ENCODE data around the gene INSC. TPM values are rescaled to one million over a fixed set of nuclear protein-coding genes. Genes with fewer than 3 reads are reported as not detected.

INSC gene
- total and polyA plus RNA-seq, 5 experiments from 2014 or later, result 0.16 to 0.60 TPM; not detected in 3

DNA sequence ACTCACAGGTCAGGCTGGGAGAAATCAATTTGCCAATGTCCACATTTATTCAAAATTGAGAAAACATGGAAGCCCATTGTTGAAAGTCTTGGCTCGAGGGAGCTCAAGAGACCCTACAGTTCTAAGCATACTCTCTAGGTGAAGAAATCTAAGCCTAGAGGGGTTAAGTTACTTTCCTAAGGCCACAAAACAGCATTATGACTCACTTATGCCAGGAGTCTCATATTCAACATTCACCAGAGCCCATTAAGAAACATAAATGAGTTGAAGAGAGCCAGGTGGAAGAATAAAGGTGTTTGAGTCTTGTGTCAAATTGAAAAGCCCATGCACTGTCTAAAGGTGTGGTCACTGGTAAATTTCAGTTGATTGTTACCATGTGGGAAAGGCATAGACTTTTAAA lies 108.1 kb downstream of the INSC start:
- POLR2A ChIA-PET, result no interaction called here

DNA sequence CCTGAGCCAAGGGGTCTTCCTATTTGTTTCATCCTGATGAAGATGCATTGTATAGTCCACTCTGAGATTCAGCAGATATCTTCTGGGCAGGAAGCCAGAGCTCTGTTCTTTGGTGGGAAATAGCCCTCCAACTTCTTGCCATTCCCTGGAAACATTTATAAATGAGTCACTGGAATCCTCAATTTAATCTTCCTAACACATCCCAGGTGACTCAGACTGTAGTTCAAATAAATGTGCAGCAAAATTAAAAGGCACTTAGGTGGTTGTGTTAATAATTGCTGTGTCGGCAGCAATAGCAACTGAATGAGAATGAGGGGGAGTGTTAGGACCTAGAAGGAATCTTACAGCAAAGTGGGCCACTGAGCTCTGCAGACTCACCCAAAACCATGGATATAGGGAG lies 108.6 kb downstream of the INSC start:
- POLR2A ChIA-PET, result no interaction called here
- ATAC-seq, result no peak
- H3K27me3 Mint-ChIP-seq, result peaks cover 0 to 4% (median 0%) of the 10 kb centered on the region in 5 donors
- no peaks in the 10 kb centered on the region for H3K4me1 Mint-ChIP-seq
- H3K9me3 Mint-ChIP-seq, result no peaks in the 10 kb centered on the region
- no peak for DNase-seq
- no peak overlapping the region for H3K4me3 Mint-ChIP-seq
- H3K27ac Mint-ChIP-seq, result no peak overlapping the region
- no peaks in the 10 kb centered on the region for H3K36me3 Mint-ChIP-seq

More for the DNA sequence above, 108.1 kb downstream of the INSC start:
- H3K27ac Mint-ChIP-seq, result no peak overlapping the region
- no peaks in the 10 kb centered on the region for H3K4me1 Mint-ChIP-seq
- no peak overlapping the region for H3K4me3 Mint-ChIP-seq
- H3K36me3 Mint-ChIP-seq, result no peaks in the 10 kb centered on the region
- H3K9me3 Mint-ChIP-seq, result no peaks in the 10 kb centered on the region
- DNase-seq (no peak), ATAC-seq (no peak)
- no peaks in the 10 kb centered on the region for H3K27me3 Mint-ChIP-seq

DNA sequence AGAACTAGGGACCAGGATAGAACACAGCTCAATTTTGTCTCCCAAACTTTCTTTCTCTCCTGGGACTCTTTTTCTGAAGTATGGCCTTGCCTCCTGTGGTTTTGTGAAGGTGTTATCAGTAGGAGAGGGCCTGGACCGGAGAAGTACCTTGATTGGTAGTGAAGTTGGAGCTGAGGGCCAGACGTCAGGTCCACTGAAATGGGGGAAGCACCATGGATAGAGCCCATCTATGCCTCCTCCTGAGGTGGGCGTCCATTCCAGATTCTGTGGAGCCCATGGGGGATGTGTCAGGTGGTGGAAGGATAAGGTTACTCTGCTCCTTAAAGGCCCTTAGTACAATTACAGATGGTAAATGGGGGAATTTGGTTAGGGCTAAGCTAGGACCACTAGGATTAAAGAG lies 109.7 kb downstream of the INSC start:
- H3K4me3 Mint-ChIP-seq, result no peak overlapping the region
- no peak overlapping the region for H3K27ac Mint-ChIP-seq
- POLR2A ChIA-PET, result no interaction called here
- H3K9me3 Mint-ChIP-seq, result no peaks in the 10 kb centered on the region
- peaks cover 0 to 4% (median 0%) of the 10 kb centered on the region in 5 donors for H3K27me3 Mint-ChIP-seq
- ATAC-seq (no peak), DNase-seq (no peak)
- H3K36me3 Mint-ChIP-seq, result no peaks in the 10 kb centered on the region
- no peaks in the 10 kb centered on the region for H3K4me1 Mint-ChIP-seq

DNA sequence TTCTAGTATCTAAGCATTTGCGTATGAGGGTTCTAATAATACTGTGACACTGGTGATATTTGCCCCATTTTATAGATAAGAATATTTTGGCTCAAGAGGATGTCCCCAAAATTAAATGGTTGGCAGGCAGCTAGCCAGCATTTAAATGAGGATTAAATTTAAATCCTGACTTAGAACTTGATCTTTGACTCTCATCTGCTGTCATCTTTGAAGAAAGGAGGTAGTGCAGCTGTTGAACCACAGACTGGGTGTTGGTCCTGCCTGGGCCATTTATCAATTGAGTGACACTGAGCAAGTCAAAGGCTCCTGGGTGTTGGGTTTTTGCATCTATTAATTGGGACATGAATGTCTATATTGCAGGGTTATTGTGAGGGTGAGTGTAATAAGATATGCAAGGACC lies 112.3 kb downstream of the INSC start:
- H3K4me3 Mint-ChIP-seq, result no peak overlapping the region
- H3K27ac Mint-ChIP-seq, result no peak overlapping the region
- DNase-seq, result no peak
- no peaks in the 10 kb centered on the region for H3K9me3 Mint-ChIP-seq
- H3K4me1 Mint-ChIP-seq, result no peaks in the 10 kb centered on the region
- ATAC-seq, result no peak
- peaks cover 0 to 4% (median 0%) of the 10 kb centered on the region in 5 donors for H3K27me3 Mint-ChIP-seq
- no peaks in the 10 kb centered on the region for H3K36me3 Mint-ChIP-seq
- POLR2A ChIA-PET, result no interaction called here

DNA sequence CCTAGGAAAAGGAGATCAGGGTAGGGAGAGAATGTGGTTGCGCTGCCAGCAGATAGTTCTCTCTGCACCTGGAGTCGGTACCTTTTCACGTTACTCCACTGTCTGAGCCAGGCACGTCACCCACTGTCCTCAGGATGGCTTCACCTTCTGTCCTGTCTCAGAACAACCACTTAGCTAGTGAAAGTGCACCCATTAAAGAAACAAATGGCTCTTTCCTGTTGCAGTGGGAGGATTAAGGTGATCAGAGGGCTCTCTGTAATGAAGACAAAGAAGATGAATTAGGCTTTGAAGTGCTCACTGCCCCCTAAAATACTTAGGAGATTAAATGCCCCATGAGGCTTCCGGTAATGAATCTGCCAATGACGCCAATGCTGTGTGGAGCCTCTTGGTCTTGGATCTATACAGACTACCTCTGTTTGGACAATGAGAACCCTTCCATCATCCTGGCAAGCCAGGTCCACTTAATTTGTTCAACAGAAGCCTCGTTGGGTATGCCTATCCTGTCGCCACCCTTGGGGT lies 113.7 kb downstream of the INSC start:
- H3K4me1 Mint-ChIP-seq, result no peaks in the 10 kb centered on the region
- no peaks in the 10 kb centered on the region for H3K9me3 Mint-ChIP-seq
- H3K27ac Mint-ChIP-seq, result no peak overlapping the region
- no peak overlapping the region for H3K4me3 Mint-ChIP-seq
- H3K27me3 Mint-ChIP-seq, result peaks cover 0 to 4% (median 3%) of the 10 kb centered on the region in 5 donors
- H3K36me3 Mint-ChIP-seq, result no peaks in the 10 kb centered on the region
- DNase-seq (no peak), ATAC-seq (no peak)
- POLR2A ChIA-PET, result no interaction called here

DNA sequence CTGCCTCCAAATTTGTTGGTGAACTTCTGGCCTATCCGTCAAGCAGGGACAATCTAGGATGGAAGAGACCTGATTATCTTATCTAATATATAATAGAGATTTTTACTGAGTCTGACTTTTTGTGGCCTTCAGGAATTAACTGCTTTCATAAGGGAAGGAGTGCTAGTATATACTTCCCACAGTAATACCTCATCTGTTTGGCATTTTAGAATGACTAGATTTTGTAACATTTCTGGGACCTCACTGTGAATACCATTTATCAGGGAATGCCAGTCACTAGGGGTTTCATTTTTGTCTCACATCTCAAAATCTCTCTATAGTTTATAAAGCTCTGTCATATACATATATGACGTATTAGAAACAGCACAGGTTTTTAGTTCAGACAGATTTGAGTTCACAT lies 114.3 kb downstream of the INSC start:
- POLR2A ChIA-PET, result no interaction called here
- Mint-ChIP-seq H3K9me3 (no peaks in the 10 kb centered on the region), H3K4me3 (no peak overlapping the region), H3K27me3 (peaks cover 0 to 4% (median 3%) of the 10 kb centered on the region in 5 donors), H3K4me1 (no peaks in the 10 kb centered on the region), H3K27ac (no peak overlapping the region), H3K36me3 (no peaks in the 10 kb centered on the region)
- DNase-seq (no peak), ATAC-seq (no peak)

DNA sequence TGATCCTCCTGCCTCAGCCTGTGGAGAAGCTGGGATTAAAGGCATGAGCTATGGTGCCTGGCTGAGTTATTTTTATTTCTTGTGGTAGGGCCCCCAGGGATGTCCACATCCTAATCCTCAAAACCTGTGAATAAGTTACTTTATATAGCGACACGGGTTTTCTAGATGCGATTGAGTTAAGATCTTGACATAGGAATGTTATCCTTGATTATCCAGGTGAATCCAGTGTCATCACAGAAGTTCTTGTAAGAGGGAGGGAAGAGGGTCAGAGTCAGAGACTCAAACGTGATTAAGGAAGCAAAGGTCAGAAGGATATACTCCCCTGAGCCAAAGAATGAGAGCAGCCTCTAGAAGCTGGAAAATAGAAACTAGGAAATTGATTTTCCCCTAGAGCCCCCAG lies 117.8 kb downstream of the INSC start:
- peaks cover 0 to 5% (median 4%) of the 10 kb centered on the region in 5 donors for H3K27me3 Mint-ChIP-seq
- POLR2A ChIA-PET, result no interaction called here
- no peaks in the 10 kb centered on the region for H3K36me3 Mint-ChIP-seq
- peaks cover 0 to 2% (median 0%) of the 10 kb centered on the region in 9 donors for H3K9me3 Mint-ChIP-seq
- no peak overlapping the region for H3K27ac Mint-ChIP-seq
- DNase-seq, result no peak
- ATAC-seq, result no peak
- H3K4me1 Mint-ChIP-seq, result no peaks in the 10 kb centered on the region
- H3K4me3 Mint-ChIP-seq, result no peak overlapping the region

DNA sequence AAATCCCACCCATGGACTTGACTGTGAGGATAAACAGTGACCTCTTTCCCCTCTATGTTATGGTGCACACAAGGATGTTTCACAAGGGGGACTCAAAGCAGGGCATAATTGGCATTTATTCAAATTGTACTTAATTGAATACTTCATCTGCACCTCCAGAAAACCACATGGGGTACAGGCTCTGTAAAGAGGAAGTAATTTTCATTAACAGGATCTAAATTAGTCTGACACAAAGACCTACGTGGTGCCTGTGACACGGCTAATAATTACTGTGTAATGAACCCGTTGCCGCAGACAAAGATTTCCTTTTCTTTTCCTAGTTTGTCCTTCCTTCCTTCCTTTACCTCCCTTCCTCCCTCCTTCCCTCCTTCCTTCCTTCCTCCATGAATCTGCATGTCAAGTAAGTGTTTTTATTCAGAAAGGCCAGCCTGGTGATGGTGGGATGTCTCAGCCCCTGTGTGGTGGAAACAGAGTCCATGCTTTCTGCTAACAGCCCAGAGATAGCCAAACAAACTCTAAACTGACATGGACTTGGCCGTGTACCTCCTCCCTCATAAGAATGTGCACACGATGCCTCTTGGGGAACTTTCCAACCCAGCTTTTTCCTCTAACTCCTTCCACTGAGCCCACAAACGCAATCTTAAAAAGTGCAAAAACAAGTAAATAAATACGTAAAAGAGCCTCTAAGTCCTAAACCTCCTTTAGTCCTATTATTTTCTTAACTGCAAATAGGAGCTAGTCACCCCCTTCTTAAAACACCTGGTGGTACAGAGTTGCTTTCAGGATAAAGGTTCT lies 118.8 kb downstream of the INSC start:
- ATAC-seq (no peak), DNase-seq (no peak)
- POLR2A ChIA-PET, result no interaction called here
- Mint-ChIP-seq H3K36me3 (peaks cover 0 to 4% (median 2%) of the 10 kb centered on the region in 3 donors), H3K9me3 (peaks cover 0 to 12% (median 3%) of the 10 kb centered on the region in 9 donors), H3K27ac (peak overlapping the region in 1 of 10 donors; percentile 34), H3K4me1 (no peaks in the 10 kb centered on the region), H3K27me3 (peaks cover 0 to 7% (median 0%) of the 10 kb centered on the region in 5 donors), H3K4me3 (no peak overlapping the region)

DNA sequence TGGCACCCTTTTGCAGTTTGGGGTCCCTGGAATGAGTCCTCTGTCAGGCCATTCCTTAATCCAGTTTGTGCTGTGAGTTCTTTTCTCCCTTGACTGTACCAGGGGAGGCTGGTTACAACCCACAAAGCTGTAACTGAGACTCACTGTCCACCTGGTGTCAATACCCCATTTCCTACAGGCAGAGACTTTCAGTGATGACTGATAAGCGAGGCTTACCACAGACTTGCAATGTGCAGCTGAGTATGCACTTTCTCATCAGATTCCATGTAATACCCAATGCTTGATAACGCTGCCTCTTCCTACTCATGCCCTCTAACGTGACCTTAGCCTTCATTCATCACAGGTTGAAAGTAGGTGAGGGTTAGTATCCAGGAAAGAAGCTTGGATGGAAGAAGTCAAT lies 120.1 kb downstream of the INSC start:
- Mint-ChIP-seq H3K4me1 (no peaks in the 10 kb centered on the region), H3K9me3 (peaks cover 0 to 12% (median 3%) of the 10 kb centered on the region in 9 donors), H3K36me3 (peaks cover 2 to 4% (median 4%) of the 10 kb centered on the region in 3 donors), H3K4me3 (no peak overlapping the region), H3K27me3 (peaks cover 0 to 4% (median 0%) of the 10 kb centered on the region in 5 donors), H3K27ac (no peak overlapping the region)
- DNase-seq (no peak), ATAC-seq (no peak)
- POLR2A ChIA-PET, result no interaction called here

DNA sequence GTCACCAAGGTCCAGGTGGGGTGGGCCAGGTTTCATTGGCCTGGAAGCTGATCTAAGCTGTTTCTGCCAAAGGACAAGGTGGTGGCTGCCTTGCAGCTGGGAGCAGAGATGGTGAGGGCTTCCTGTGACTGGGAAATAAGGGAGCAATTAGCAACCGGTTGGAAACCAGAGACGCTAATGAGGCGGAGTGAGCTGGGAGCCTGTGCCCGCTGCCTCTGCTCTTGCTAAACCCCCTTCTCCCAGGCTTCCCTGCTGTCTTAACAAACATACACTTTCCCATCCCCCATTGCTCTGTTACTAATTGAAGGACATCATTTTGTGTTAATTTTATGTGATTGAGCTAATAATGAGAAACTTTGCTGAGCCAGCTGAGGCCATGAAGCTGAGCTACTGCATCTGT lies 121.8 kb downstream of the INSC start:
- POLR2A ChIA-PET, result no interaction called here
- H3K27me3 Mint-ChIP-seq, result peaks cover 0 to 4% (median 0%) of the 10 kb centered on the region in 5 donors
- DNase-seq (no peak), ATAC-seq (no peak)
- H3K27ac Mint-ChIP-seq, result no peak overlapping the region
- H3K4me3 Mint-ChIP-seq, result no peak overlapping the region
- peaks cover 0 to 12% (median 3%) of the 10 kb centered on the region in 9 donors for H3K9me3 Mint-ChIP-seq
- peaks cover 2 to 4% (median 4%) of the 10 kb centered on the region in 3 donors for H3K36me3 Mint-ChIP-seq
- H3K4me1 Mint-ChIP-seq, result no peaks in the 10 kb centered on the region

DNA sequence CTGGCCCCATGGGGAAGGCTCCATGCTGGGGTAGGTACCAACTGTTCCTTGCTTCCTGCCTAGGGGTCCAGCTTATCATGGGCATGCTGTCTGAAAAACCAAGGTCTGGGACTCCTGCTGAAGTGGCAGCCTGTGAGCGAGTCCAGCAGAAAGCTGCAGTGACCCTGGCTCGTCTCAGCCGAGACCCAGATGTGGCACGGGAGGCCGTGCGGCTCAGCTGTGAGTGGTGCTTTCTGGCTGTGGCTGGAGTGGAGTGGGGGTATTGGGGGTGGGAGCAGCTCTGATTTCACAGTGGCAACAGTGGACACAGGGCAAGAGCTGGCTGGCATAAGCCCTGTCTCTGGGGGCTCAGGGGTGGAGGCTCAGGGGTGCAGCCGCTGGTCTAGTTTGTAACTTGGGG lies 124.1 kb downstream of the INSC start:
- POLR2A ChIA-PET, result no interaction called here
- Mint-ChIP-seq H3K9me3 (peaks cover 0 to 12% (median 3%) of the 10 kb centered on the region in 9 donors), H3K4me3 (no peak overlapping the region), H3K36me3 (peaks cover 2 to 4% (median 4%) of the 10 kb centered on the region in 3 donors), H3K27me3 (peaks cover 0 to 7% (median 5%) of the 10 kb centered on the region in 5 donors), H3K4me1 (no peaks in the 10 kb centered on the region), H3K27ac (no peak overlapping the region)
- DNase-seq (no peak), ATAC-seq (no peak)

DNA sequence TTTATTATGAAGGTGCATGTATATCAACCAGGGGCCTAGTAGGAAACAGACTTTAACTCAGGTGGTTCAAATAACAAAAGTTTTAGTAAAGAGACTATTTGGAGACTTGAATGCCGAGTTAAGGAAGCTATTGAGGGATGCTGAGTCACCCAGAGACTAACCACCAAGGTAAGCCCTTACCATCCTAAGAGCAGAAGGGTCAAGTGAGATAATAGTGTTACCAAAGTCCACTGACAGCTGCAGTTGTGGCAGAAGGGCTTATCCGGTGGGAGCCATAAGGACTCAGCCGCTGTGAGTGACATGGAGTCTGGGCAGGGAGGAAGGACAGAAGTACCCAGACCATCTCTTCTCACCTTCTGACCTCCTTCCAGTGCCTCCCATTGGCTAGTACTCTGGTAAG lies 134.0 kb downstream of the INSC start:
- Mint-ChIP-seq H3K4me3 (no peak overlapping the region), H3K36me3 (no peaks in the 10 kb centered on the region), H3K27me3 (peaks cover 1 to 64% (median 13%) of the 10 kb centered on the region in 5 donors), H3K9me3 (no peaks in the 10 kb centered on the region), H3K4me1 (peaks cover 0 to 2% (median 0%) of the 10 kb centered on the region in 4 donors), H3K27ac (no peak overlapping the region)
- POLR2A ChIA-PET, result no interaction called here
- DNase-seq, result no peak
- ATAC-seq, result no peak

DNA sequence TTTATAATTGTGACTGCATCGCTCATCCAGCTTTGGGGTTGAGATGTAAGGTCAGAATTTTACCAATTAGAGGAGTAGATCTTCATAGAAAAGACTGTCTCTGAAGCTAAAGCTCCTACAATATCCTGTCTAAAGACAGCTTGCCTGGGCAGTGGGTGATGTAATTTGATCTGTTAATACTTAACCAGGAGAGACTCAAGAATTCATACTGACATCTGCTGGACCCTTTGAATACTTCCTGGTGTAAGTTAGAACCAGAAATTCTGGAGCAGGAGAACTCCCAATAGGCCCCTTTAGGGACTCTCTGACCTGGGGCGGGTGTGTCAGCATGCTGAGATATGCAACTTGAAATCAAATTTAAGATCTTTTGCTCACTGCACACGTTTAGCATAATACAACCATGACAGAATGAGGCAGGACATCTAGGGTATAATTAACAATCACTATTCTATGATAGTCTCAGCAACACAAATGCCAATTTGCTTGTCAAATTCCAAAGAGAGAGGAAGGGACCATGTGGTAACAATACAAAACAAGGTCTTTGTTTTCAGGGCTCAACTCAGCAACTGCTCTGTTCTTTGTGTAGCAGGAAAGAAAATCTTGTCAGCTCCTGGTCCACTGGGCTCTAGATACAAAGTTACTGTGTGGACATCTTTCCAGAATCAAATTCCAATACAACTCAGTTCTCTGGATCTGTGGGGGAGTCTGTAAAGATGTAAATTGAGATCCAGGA lies 143.9 kb downstream of the INSC start:
- no peaks in the 10 kb centered on the region for H3K9me3 Mint-ChIP-seq
- no peak overlapping the region for H3K4me3 Mint-ChIP-seq
- POLR2A ChIA-PET, result no interaction called here
- H3K4me1 Mint-ChIP-seq, result no peaks in the 10 kb centered on the region
- no peak for ATAC-seq
- H3K36me3 Mint-ChIP-seq, result no peaks in the 10 kb centered on the region
- no peak for DNase-seq
- peaks cover 0 to 19% (median 7%) of the 10 kb centered on the region in 5 donors for H3K27me3 Mint-ChIP-seq
- no peak overlapping the region for H3K27ac Mint-ChIP-seq

All from naive thymus-derived CD8-positive, alpha-beta T cell (primary cell).